ENCODE data around the gene CNPPD1.
A peak's percentile ranks its signal among the peaks of the same experiment; 100 is the strongest.

CNPPD1 gene

GRCh38 chr2:219149667-219150066 lies 27.1 kb downstream of the CNPPD1 start:
- ChIA-PET CTCF (interaction anchor here (0.6 to 2.0 kb wide), 3 partner anchors 91 to 140 kb away, joined by 3 to 9 read pairs (median 4); no protein-coding TSS in a partner anchor), POLR2A (ENCODE audit: low non-redundant PET) (no interaction called here)
- no peak for TF ChIP-seq CTCF (conservative IDR thresholded peaks at IDR 0.05; ENCODE audit: low read depth)
- DNase-seq (ENCODE audit: low spot score): no peak
- H3K27ac ChIP-seq: no peak overlapping the region

GRCh38 chr2:219142329-219142728 lies 34.4 kb downstream of the CNPPD1 start:
- DNase-seq (ENCODE audit: low spot score): peak; percentile 57
- peak overlapping the region; percentile 34 for H3K27ac ChIP-seq
- CTCF ChIA-PET: interaction anchor here (0.5 to 0.9 kb wide), 4 partner anchors 23 to 468 kb away, joined by 3 to 5 read pairs (median 4); no protein-coding TSS in a partner anchor
- POLR2A ChIA-PET (ENCODE audit: low non-redundant PET): no interaction called here
- no peak for TF ChIP-seq CTCF (conservative IDR thresholded peaks at IDR 0.05; ENCODE audit: low read depth)

- ChIA-PET CTCF (no interaction called here), POLR2A (ENCODE audit: low non-redundant PET) (no interaction called here)
- no peak overlapping the region for H3K27ac ChIP-seq
- DNase-seq (ENCODE audit: low spot score): no peak
- TF ChIP-seq CTCF (conservative IDR thresholded peaks at IDR 0.05; ENCODE audit: low read depth): no peak
Observed at GRCh38 chr2:219140722-219141121, 36.0 kb downstream of the CNPPD1 start.

GRCh38 chr2:219133976-219134375 lies 42.7 kb downstream of the CNPPD1 start:
- no peak for DNase-seq (ENCODE audit: low spot score)
- POLR2A ChIA-PET (ENCODE audit: low non-redundant PET): no interaction called here
- no peak for TF ChIP-seq CTCF (conservative IDR thresholded peaks at IDR 0.05; ENCODE audit: low read depth)
- CTCF ChIA-PET: interaction anchor here (0.5 kb wide), 1 partner anchor 23 kb away, joined by 3 read pairs; no protein-coding TSS in a partner anchor
- no peak overlapping the region for H3K27ac ChIP-seq

- CTCF ChIA-PET: no interaction called here
Observed at GRCh38 chr2:219131744-219132143, 45.0 kb downstream of the CNPPD1 start.

GRCh38 chr2:219131327-219131726 lies 45.4 kb downstream of the CNPPD1 start:
- no peak for DNase-seq (ENCODE audit: low spot score)
- POLR2A ChIA-PET (ENCODE audit: low non-redundant PET): no interaction called here
- H3K27ac ChIP-seq: no peak overlapping the region
- no peak for TF ChIP-seq CTCF (conservative IDR thresholded peaks at IDR 0.05; ENCODE audit: low read depth)
- CTCF ChIA-PET: no interaction called here

More at GRCh38 chr2:219131744-219132143, 45.0 kb downstream of the CNPPD1 start:
- no peak overlapping the region for H3K27ac ChIP-seq
- POLR2A ChIA-PET (ENCODE audit: low non-redundant PET): no interaction called here
- TF ChIP-seq CTCF (conservative IDR thresholded peaks at IDR 0.05; ENCODE audit: low read depth): no peak
- no peak for DNase-seq (ENCODE audit: low spot score)

All from RWPE1 (cell line).